ENCODE measurements around the gene MANBA. TPM values are rescaled to one million over a fixed set of nuclear protein-coding genes. Genes with fewer than 3 reads are reported as not detected.

The MANBA gene
- total and polyA plus RNA-seq, 2 of the 13 experiments (the other 11 are each of a cell fraction or from before 2014, with no cell fraction given) = 11.7 to 33.3 TPM

DNA sequence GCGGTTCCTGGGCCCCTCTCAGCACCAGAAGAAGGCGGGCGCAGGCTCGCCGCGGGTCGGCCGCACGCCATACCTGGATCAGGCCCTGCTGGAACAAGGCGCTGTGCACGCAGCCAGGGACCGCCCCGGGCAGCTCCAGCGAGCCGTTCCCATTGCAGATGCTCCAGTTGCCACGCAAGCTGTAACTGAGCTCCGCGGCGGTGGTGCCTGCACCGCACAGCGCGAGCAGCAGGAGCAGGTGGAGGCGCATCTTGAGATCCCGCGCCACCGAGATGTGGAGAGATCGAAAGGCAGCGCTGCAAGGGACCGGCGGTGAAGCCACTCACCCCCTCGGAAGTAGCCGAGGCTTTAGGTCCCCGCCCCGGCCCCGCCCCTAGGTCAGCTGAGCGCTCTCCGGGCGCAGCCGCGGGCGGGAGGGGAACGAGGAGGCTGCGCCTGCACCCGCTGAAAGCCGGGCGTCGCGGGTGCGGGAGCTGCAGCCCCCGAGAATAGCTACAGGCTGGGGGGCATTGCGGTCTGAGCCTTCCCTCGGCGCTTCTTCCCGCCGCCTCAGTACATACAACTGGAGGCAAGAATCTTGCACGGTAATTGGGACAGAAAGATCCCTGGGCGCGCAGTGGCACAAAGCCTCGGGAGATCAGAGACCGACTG, at the start of gene MANBA (continued):
- no peak for TF ChIP-seq FOXK2 (IDR thresholded peaks at IDR 0.05)
- TF ChIP-seq, protein P1, sequence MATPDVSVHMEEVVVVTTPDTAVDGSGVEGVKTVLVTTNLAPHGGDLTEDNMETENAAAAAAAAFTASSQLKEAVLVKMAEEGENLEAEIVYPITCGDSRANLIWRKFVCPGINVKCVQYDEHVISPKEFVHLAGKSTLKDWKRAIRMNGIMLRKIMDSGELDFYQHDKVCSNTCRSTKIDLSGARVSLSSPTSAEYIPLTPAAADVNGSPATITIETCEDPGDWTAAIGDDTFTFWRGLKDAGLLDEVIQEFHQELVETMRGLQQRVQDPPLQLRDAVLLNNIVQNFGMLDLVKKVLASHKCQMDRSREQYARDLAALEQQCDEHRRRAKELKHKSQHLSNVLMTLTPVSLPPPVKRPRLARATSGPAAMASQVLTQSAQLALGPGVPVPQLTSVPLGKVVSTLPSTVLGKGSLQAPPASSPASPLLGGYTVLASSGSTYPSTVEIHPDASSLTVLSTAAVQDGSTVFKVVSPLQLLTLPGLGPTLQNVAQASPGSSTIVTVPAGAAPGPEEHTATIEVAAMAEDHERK (CRISPR knock-in tag; IDR thresholded peaks at IDR 0.05; ENCODE audit: low read depth) = no peak
- TF ChIP-seq U2AF1 (optimal IDR thresholded peaks at IDR 0.05; ENCODE audit: low read depth, low read length) = no peak
- TF ChIP-seq, protein P2, sequence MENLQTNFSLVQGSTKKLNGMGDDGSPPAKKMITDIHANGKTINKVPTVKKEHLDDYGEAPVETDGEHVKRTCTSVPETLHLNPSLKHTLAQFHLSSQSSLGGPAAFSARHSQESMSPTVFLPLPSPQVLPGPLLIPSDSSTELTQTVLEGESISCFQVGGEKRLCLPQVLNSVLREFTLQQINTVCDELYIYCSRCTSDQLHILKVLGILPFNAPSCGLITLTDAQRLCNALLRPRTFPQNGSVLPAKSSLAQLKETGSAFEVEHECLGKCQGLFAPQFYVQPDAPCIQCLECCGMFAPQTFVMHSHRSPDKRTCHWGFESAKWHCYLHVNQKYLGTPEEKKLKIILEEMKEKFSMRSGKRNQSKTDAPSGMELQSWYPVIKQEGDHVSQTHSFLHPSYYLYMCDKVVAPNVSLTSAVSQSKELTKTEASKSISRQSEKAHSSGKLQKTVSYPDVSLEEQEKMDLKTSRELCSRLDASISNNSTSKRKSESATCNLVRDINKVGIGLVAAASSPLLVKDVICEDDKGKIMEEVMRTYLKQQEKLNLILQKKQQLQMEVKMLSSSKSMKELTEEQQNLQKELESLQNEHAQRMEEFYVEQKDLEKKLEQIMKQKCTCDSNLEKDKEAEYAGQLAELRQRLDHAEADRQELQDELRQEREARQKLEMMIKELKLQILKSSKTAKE (CRISPR knock-in tag; IDR thresholded peaks at IDR 0.05; ENCODE audit: borderline replicate concordance) = no peak
- TF ChIP-seq ZNF788 (CRISPR knock-in tag; IDR thresholded peaks at IDR 0.05; ENCODE audit: borderline replicate concordance) = peak; percentile 69; the same call in 1 of the 2 replicates
- TF ChIP-seq, protein P3, sequence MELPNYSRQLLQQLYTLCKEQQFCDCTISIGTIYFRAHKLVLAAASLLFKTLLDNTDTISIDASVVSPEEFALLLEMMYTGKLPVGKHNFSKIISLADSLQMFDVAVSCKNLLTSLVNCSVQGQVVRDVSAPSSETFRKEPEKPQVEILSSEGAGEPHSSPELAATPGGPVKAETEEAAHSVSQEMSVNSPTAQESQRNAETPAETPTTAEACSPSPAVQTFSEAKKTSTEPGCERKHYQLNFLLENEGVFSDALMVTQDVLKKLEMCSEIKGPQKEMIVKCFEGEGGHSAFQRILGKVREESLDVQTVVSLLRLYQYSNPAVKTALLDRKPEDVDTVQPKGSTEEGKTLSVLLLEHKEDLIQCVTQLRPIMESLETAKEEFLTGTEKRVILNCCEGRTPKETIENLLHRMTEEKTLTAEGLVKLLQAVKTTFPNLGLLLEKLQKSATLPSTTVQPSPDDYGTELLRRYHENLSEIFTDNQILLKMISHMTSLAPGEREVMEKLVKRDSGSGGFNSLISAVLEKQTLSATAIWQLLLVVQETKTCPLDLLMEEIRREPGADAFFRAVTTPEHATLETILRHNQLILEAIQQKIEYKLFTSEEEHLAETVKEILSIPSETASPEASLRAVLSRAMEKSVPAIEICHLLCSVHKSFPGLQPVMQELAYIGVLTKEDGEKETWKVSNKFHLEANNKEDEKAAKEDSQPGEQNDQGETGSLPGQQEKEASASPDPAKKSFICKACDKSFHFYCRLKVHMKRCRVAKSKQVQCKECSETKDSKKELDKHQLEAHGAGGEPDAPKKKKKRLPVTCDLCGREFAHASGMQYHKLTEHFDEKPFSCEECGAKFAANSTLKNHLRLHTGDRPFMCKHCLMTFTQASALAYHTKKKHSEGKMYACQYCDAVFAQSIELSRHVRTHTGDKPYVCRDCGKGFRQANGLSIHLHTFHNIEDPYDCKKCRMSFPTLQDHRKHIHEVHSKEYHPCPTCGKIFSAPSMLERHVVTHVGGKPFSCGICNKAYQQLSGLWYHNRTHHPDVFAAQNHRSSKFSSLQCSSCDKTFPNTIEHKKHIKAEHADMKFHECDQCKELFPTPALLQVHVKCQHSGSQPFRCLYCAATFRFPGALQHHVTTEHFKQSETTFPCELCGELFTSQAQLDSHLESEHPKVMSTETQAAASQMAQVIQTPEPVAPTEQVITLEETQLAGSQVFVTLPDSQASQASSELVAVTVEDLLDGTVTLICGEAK (IDR thresholded peaks at IDR 0.05) = no peak
- TF ChIP-seq, protein P3 (CRISPR knock-in tag; IDR thresholded peaks at IDR 0.05) = peak; percentile 77
- TF ChIP-seq MEF2D (CRISPR knock-in tag; IDR thresholded peaks at IDR 0.05) = no peak
- TF ChIP-seq, protein P4, sequence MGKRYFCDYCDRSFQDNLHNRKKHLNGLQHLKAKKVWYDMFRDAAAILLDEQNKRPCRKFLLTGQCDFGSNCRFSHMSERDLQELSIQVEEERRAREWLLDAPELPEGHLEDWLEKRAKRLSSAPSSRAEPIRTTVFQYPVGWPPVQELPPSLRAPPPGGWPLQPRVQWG (CRISPR knock-in tag; IDR thresholded peaks at IDR 0.05; ENCODE audit: borderline replicate concordance, low read depth) = no peak
- no peak for TF ChIP-seq EHMT2 (IDR thresholded peaks at IDR 0.05; ENCODE audit: borderline replicate concordance, low read depth, low read length)
- TF ChIP-seq, protein P5, sequence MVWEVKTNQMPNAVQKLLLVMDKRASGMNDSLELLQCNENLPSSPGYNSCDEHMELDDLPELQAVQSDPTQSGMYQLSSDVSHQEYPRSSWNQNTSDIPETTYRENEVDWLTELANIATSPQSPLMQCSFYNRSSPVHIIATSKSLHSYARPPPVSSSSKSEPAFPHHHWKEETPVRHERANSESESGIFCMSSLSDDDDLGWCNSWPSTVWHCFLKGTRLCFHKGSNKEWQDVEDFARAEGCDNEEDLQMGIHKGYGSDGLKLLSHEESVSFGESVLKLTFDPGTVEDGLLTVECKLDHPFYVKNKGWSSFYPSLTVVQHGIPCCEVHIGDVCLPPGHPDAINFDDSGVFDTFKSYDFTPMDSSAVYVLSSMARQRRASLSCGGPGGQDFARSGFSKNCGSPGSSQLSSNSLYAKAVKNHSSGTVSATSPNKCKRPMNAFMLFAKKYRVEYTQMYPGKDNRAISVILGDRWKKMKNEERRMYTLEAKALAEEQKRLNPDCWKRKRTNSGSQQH (CRISPR knock-in tag; IDR thresholded peaks at IDR 0.05; ENCODE audit: low read depth) = no peak
- TF ChIP-seq, protein P6, sequence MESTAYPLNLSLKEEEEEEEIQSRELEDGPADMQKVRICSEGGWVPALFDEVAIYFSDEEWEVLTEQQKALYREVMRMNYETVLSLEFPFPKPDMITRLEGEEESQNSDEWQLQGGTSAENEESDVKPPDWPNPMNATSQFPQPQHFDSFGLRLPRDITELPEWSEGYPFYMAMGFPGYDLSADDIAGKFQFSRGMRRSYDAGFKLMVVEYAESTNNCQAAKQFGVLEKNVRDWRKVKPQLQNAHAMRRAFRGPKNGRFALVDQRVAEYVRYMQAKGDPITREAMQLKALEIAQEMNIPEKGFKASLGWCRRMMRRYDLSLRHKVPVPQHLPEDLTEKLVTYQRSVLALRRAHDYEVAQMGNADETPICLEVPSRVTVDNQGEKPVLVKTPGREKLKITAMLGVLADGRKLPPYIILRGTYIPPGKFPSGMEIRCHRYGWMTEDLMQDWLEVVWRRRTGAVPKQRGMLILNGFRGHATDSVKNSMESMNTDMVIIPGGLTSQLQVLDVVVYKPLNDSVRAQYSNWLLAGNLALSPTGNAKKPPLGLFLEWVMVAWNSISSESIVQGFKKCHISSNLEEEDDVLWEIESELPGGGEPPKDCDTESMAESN (CRISPR knock-in tag; conservative IDR thresholded peaks at IDR 0.05) = peak; percentile 83
